ENCODE results near the gene PRKCG. TPM values are rescaled to one million over a fixed set of nuclear protein-coding genes. Genes with fewer than 3 reads are reported as not detected.

Gene PRKCG
- total RNA-seq, 4 donors from 2014 or later, result not detected

DNA sequence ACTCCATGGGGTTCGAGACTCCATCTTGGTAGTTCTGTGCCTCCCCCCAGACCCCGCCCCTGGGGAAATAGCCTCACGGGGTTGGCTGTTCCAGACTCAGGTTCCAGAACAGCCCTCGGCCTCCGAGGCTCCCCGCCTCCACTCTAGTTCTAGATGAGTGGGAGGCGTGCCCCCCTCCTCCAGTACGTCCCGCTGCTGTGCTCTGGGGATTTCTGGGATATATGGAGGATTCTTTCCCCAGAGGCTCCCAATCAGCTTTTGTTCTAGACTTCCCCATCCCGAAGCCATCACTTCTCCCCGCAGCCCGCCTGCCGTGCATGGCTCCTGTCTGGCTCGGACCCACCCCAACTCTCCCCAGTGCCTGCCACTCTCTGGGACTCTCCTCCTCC is 25.2 kb downstream of the PRKCG start:
- TF ChIP-seq, protein P1, sequence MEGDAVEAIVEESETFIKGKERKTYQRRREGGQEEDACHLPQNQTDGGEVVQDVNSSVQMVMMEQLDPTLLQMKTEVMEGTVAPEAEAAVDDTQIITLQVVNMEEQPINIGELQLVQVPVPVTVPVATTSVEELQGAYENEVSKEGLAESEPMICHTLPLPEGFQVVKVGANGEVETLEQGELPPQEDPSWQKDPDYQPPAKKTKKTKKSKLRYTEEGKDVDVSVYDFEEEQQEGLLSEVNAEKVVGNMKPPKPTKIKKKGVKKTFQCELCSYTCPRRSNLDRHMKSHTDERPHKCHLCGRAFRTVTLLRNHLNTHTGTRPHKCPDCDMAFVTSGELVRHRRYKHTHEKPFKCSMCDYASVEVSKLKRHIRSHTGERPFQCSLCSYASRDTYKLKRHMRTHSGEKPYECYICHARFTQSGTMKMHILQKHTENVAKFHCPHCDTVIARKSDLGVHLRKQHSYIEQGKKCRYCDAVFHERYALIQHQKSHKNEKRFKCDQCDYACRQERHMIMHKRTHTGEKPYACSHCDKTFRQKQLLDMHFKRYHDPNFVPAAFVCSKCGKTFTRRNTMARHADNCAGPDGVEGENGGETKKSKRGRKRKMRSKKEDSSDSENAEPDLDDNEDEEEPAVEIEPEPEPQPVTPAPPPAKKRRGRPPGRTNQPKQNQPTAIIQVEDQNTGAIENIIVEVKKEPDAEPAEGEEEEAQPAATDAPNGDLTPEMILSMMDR (IDR thresholded peaks at IDR 0.05; ENCODE audit: low read depth), result no peak

DNA sequence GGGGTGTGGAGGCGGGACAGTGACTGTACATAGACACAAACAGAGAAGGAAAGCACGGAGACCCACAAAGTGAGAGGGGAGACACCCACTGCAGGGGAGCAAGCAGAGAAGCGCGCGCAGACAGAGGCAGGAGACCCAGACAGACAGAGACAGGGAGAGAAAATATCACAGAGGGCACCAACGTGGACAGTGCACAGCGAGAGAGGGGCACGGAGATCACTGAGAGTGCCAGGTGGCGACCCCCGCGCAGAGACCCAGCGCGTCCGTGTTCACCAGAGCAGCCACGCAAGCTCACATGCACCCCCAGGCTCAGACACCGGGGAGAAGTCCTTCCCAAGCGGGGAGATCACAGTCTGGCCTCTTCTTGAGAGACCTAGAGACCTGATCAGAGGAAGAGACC is 25.7 kb downstream of the PRKCG start:
- TF ChIP-seq, protein P1 (IDR thresholded peaks at IDR 0.05; ENCODE audit: low read depth), result no peak

DNA sequence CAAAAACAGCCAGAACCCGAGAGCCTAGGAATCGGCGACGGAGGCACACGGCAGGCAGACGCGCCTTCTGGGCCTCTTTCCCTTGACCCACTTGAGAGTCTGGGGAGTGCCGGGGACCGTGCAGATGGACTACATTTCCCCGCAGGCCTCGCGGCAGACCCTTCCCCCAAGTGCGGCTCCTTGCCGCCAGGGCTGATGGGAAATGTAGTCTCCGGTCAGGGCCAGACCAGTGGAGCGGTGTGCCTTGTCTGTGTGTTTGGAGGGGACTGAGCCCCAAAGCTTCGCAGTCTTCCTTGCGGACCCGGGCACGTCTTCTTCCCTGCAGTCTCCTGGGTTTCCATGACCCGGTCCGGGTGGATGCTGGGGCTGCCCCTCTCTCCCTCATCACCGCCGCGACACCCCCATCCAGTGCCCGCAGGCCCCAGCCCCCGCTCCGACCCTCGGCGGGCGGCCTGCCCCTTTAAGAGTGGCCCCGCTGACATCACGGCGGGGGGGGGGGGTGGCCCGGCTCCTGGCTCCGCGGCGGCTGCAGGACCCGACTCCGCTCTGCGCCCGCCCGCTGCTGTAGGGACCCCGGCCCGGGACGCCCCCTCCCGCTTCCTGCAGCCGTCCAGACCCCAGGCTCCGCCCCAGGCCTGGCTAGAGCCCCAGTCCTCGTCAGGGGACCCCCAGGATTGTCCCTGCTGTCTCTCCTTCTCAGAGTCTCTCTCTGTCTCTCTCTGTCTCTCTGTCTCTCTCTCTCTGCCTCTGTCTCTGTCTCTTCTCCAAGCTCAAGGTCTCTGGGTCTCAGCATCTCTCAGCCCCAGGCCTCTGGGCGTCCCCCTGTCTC is 26.3 kb downstream of the PRKCG start:
- TF ChIP-seq, protein P1 (IDR thresholded peaks at IDR 0.05; ENCODE audit: low read depth), result no peak

DNA sequence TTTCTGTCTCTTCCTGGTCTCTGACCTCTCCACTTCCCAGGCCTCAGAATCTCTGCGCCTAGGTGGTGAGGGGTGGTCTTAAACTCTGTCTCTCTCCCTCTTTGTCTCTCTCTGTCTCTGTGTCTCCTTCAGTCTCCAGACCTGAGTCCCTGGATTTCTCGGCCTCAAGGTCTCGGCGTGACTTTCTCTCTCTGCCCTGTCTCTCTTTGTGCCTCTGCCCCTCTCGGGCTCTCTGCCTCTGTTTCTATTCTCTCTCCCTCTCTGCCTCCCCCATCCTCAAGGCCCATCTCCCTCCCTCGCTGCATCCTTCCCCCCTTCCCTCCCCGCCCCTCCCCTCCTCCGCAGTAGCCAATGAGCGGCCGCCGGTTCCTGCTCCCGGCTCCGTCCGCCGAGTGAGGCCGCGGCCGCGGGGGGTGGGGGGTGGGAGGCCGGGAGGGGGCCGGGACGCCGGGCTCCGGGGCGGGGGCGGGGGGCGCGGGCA is 27.0 kb downstream of the PRKCG start, which contains the start of gene CACNG7:
CACNG7 (plus strand) TSS at position 344 of the 481 bp plus-strand sequence. CDS start 3,554 bp downstream, outside the sequence.
- TF ChIP-seq, protein P1 (IDR thresholded peaks at IDR 0.05; ENCODE audit: low read depth), result no peak

DNA sequence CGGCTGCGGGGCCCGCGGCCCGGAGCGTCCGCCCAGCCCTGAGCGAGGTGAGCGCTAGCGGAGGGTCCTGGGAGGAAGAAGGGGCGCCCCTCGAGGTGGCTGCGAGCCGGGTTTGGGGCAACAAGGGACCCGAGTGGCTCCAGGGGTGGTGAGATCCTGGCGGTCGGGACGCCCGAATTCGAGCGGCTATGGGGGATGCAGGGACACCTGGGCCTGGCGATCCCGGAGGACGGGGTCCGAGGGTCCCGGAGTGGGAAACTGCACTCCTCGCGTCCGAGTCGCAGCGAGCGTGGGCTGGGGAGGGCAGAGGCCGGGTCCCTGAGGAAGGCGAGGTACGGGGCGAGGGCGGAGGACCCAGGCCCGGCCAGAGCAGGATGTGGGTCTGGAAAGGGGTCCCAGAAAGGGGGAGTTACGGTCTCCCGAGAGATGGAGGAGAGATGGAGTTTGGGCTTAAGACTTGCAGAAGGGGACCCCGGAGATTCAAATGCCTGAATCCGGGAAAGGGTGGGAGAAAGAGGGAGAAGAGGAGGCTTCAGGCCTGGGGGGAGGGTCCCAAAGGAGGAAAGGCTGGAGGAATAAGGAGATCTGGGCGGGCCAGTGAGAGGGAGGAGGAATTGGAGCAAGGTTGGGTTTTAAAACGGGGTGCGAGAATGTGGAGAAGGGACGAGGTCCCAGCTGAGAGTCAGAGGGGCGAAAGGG is 27.6 kb downstream of the PRKCG start:
- TF ChIP-seq, protein P1 (IDR thresholded peaks at IDR 0.05; ENCODE audit: low read depth), result no peak

DNA sequence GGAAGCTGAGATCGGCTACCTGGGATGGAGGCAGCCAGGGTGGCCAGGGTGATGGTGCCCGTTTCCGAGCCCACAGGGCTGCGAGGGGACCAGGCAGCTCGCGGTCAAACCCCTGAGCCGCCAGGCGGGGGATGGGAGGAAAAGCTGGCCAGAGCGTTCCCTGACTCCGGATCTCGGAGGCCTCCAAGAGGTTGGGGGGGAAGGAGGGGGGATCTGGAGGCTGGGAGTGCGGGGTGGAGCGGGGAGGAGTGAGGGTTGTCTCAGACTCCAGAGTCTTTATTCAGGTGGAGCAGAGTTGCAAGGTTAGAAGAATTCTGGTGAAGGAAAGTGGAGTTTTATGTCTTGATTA is 28.1 kb downstream of the PRKCG start:
- TF ChIP-seq, protein P1 (IDR thresholded peaks at IDR 0.05; ENCODE audit: low read depth), result no peak

DNA sequence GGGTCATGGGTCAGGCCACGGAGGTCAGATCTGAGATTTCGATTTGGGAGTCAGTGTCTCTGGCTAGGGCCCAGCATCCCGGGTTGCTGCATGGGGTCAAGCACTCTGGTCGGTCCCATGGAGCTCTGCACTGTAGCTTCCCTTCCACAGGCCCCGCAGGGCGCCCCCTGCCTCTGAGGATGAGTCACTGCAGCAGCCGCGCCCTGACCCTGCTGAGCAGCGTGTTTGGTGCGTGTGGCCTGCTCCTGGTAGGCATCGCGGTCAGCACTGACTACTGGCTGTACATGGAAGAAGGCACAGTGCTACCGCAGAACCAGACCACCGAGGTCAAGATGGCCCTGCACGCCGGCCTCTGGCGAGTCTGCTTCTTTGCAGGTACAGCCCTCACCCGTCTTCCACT is 30.7 kb downstream of the PRKCG start:
- TF ChIP-seq, protein P1 (IDR thresholded peaks at IDR 0.05; ENCODE audit: low read depth), result no peak
